ENCODE measurements around the gene AK5. TPM values are rescaled to one million over a fixed set of nuclear protein-coding genes. Genes with fewer than 3 reads are reported as not detected.

Gene AK5
- total RNA-seq, 1 donor = 25.3 TPM

- DNase-seq (ENCODE audit: insufficient read length, low spot score, missing footprints) = no peak
- no peak overlapping the region for H2AFZ ChIP-seq (ENCODE audit: low read length)
- no peak overlapping the region for H3K4me2 ChIP-seq (ENCODE audit: insufficient read depth, low read length)
- no peak for TF ChIP-seq CTCF (IDR thresholded peaks at IDR 0.05; ENCODE audit: extremely low read depth, low read depth, low read length)
- H3K9me3 ChIP-seq (ENCODE audit: low read depth, low read length) = no peaks in the 10 kb centered on the region
- no peaks in the 10 kb centered on the region for H3K4me1 ChIP-seq (ENCODE audit: insufficient read depth, low read length)
- H3K79me2 ChIP-seq (ENCODE audit: insufficient read depth, low read length) = peaks cover 60% of the 10 kb centered on the region
- peaks cover 6% of the 10 kb centered on the region for H3K36me3 ChIP-seq (ENCODE audit: insufficient read depth, low read length)
- H3K4me3 ChIP-seq (ENCODE audit: insufficient read depth, low read length) = no peak overlapping the region
- no peaks in the 10 kb centered on the region for H3K27me3 ChIP-seq (ENCODE audit: insufficient read depth, low read length)
- no peaks in the 10 kb centered on the region for H4K20me1 ChIP-seq (ENCODE audit: insufficient read depth, low read length)
- no peak overlapping the region for H3K27ac ChIP-seq (ENCODE audit: low read depth, low read length)
Measured at GRCh38 chr1:77597310-77597709, 315.5 kb downstream of the AK5 start.

GRCh38 chr1:77605246-77606026 is 323.6 kb downstream of the AK5 start:
- Histone ChIP-seq H4K20me1 (ENCODE audit: insufficient read depth, low read length) (peaks cover 5% of the 10 kb centered on the region), H3K4me1 (ENCODE audit: insufficient read depth, low read length) (peaks cover 19% of the 10 kb centered on the region), H3K4me2 (ENCODE audit: insufficient read depth, low read length) (no peak overlapping the region), H2AFZ (ENCODE audit: low read length) (no peak overlapping the region), H3K79me2 (ENCODE audit: insufficient read depth, low read length) (peaks cover 69% of the 10 kb centered on the region), H3K27me3 (ENCODE audit: insufficient read depth, low read length) (no peaks in the 10 kb centered on the region), H3K27ac (ENCODE audit: low read depth, low read length) (peak overlapping the region; percentile 6), H3K4me3 (ENCODE audit: insufficient read depth, low read length) (no peak overlapping the region), H3K36me3 (ENCODE audit: insufficient read depth, low read length) (peaks cover 8% of the 10 kb centered on the region), H3K9me3 (ENCODE audit: low read depth, low read length) (peaks cover 6% of the 10 kb centered on the region)
- no peak for TF ChIP-seq CTCF (IDR thresholded peaks at IDR 0.05; ENCODE audit: extremely low read depth, low read depth, low read length)
- no peak for DNase-seq (ENCODE audit: insufficient read length, low spot score, missing footprints)

- no peak for TF ChIP-seq CTCF (IDR thresholded peaks at IDR 0.05; ENCODE audit: extremely low read depth, low read depth, low read length)
- H3K9me3 ChIP-seq (ENCODE audit: low read depth, low read length) = peaks cover 6% of the 10 kb centered on the region
- peaks cover 8% of the 10 kb centered on the region for H4K20me1 ChIP-seq (ENCODE audit: insufficient read depth, low read length)
- H3K4me1 ChIP-seq (ENCODE audit: insufficient read depth, low read length) = peaks cover 15% of the 10 kb centered on the region
- H3K79me2 ChIP-seq (ENCODE audit: insufficient read depth, low read length) = peaks cover 74% of the 10 kb centered on the region
- H3K27me3 ChIP-seq (ENCODE audit: insufficient read depth, low read length) = no peaks in the 10 kb centered on the region
- no peak overlapping the region for H2AFZ ChIP-seq (ENCODE audit: low read length)
- no peak for DNase-seq (ENCODE audit: insufficient read length, low spot score, missing footprints)
- no peak overlapping the region for H3K4me3 ChIP-seq (ENCODE audit: insufficient read depth, low read length)
- no peak overlapping the region for H3K4me2 ChIP-seq (ENCODE audit: insufficient read depth, low read length)
- peaks cover 8% of the 10 kb centered on the region for H3K36me3 ChIP-seq (ENCODE audit: insufficient read depth, low read length)
- no peak overlapping the region for H3K27ac ChIP-seq (ENCODE audit: low read depth, low read length)
Measured at GRCh38 chr1:77608893-77609292, 327.1 kb downstream of the AK5 start.

Small RNA genes lying within 50 kb of the gene (small RNA-seq; reads per million reads assigned to genes)
- gene RNU7-8P = not detected

Other genes with a start within 250 kb of the AK5 start
- gene PIGK, start 62.6 kb upstream of the AK5 start, total RNA-seq = 46.3 and 51.3 TPM in 2 replicates

Measured in osteoblast (primary cell).